GM21825 (cell line): ENCODE data around the gene CLIC1.
A peak's percentile ranks its signal among the peaks of the same experiment; 100 is the strongest.

Experiments
- ATAC-seq: cut with Tn5 transposase; IDR thresholded peaks from one replicate; pipeline ENCODE4 v1.9.1; 2021; ENCODE audit warnings: mild to moderate bottlenecking, moderate library complexity; ENCODE audit not compliant: unreplicated experiment

Gene CLIC1

DNA sequence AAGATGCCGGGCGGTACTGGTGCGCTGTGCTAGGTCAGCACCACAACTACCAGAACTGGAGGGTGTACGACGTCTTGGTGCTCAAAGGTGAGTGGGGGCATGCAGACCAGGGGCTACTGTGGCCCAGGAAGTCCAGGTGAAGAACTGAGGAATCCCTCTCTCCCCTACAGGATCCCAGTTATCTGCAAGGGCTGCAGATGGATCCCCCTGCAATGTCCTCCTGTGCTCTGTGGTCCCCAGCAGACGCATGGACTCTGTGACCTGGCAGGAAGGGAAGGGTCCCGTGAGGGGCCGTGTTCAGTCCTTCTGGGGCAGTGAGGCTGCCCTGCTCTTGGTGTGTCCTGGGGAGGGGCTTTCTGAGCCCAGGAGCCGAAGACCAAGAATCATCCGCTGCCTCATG, 28.6 kb downstream of the CLIC1 start:
- no peak for ATAC-seq

GRCh38 chr6:31706599-31706998, 29.7 kb downstream of the CLIC1 start, which contains the start of gene LY6G6F:
TSS of gene LY6G6F (plus strand) at chr6:31706866. CDS start at chr6:31706907, 41 bp downstream.
- ATAC-seq, result no peak

DNA sequence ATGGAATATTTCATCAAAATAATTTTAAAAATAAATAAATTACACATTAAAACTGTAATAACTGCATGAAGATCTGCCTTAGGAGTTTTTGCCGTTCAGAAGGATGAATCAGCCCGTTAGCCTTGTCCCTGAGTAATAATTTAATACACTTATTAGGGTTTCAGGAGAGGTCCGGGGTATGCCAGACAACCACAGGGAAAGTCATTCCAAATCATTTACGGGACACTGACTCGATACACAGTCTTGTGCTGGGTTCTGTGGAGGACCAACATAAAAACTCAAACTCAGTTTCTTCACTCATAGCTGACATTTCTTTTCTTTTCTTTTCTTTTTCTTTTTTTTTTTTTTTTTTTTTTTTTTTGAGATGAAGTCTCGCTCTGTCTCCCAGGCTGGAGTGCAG, 30.4 kb downstream of the CLIC1 start:
- no peak for ATAC-seq

DNA sequence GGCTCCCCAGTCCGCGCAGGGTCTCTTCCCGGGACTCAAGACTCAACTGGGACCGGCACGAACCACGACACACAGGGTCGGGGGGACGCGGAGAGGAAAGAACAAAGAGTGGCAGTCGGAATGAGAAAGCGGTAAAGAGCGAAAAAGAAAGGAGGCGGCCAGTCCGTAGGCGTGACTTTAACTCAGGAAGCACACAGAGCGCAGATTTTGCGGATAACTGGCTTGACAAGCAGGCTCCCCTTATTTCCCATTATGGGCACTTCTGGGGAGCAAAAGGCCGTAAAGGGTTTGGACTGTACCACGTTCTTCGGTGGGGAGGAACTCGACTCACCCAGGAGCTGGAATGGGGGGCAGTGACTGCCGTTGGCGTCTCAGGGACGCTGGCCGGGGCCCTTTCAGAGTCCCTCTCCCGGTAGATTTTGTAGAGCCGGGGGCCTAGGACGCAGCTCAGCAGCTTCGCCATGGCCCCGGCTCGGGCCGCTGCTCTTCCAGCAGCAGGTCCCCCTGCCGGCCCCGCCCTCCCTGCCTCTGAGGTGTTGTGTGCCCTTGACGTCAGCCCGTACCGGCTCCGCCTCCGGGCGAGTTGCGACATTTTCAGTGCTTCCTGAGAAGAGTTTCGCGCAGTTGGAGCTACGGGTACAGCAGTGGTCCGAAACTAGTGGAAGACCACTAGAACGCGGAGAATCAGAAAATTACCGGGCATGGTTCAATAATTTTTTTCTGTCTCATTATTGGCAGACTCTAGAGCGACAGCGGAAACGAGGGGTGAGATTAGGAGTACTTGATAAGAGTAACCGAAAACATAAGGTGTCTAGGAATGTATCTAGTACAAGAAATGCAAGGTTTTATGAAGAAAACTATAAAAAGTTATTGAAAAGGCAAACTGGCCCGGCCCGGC, 33.3 kb downstream of the CLIC1 start, which contains the start of gene ABHD16A:
Gene ABHD16A, minus strand, starts transcription at position 506 of the 898 bp plus-strand sequence. Its CDS starts 43 bp downstream, at position 463.
- peak; percentile 89 for ATAC-seq

GRCh38 chr6:31702405-31702818, 33.9 kb downstream of the CLIC1 start:
- no peak for ATAC-seq

DNA sequence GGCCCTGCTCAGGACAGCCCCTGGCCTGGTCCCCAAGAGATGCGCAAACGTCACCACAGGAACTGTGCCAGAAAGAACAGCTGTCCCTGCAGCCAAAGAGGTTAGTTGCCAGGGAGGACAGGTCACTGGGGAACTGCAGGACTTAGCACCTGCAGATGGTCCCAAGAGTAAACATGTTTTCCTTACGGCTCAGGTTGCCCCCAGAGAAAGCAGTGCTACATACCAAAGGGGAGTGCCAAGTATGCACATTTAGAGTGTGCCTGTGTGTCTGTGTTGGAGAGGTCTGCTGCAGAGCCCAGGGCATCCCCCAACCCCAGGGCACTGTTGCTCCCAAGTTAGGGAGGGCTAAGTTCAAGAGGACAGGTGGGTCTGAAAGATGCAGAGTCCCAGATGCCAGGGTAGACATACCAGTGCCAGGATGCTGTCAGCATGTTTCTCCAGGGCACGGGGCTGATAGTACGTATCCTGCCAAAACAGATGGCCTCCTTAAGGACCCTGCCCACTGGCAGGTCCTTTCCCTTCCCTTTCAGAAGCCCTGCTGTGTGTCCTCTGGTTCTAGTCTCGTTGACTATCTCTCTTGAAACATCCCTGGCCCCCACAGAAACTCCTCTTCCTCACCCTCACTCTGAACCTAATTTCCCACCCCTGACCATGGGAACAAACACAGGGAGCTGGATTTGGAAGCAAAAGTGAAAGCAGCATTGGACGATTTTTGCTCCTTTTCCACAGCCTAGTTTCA, 34.5 kb downstream of the CLIC1 start:
- no peak for ATAC-seq

GRCh38 chr6:31700740-31701401, 35.5 kb downstream of the CLIC1 start:
- no peak for ATAC-seq

GRCh38 chr6:31697555-31697954, 38.8 kb downstream of the CLIC1 start:
- ATAC-seq, result no peak

DNA sequence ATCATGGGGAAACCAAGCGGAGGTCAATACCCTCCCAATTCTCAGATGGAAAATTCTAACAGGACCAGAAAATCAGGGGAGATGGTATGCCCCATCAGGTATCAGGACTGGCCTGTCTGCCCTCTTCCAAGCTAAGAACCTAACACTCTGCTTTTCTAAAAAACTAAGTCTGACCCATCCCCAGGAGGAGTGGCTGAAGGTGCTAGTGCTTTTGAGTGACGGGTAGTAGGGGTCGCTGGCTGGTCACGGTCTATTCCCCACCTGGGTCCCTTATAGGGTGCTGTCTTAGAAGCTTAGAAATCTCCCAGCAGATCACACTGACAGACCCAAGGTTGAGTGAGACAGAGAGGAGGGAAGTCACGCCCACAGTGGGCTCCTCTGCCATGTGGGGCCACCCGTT, 42.8 kb downstream of the CLIC1 start:
- no peak for ATAC-seq

DNA sequence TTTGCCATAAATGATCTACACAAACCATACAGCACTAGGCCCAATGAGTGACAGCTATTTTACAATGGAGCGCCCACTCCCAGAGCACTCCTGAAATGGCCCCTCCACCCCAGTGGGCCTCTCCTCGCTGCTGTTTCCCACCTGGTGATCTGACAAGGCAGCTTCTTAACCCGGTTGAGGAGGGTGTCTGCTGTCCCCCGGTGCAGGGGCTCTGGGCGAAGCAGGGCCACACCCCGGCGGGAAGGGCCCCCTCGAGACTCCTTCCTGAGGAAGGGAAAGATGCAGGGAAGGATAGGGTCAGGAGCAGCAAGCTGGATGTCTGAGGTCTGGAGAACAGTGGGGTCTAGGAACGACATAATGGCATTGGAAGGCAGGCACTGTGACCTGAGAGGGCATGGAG, 43.4 kb downstream of the CLIC1 start:
- no peak for ATAC-seq

DNA sequence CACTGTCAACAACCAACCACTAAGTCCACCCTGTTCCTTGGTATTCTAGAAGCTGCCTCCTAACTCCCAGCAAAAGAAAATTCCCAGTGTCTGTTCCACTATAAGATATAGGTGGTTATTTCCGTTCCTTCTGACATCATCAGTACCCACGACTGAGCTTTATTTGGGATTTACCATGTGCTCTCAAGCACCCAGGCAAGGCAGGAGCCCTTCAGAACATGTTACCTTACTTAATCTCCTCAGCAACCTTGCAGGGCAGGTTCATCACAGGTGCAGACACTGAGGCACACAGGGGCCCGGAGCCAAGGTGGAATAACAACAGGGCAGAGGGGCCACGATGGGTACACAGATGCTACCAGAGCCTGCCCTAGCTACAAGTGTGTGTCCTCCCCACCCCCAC, 44.0 kb downstream of the CLIC1 start:
- no peak for ATAC-seq

GRCh38 chr6:31691564-31692108, 44.7 kb downstream of the CLIC1 start:
- ATAC-seq, result no peak

DNA sequence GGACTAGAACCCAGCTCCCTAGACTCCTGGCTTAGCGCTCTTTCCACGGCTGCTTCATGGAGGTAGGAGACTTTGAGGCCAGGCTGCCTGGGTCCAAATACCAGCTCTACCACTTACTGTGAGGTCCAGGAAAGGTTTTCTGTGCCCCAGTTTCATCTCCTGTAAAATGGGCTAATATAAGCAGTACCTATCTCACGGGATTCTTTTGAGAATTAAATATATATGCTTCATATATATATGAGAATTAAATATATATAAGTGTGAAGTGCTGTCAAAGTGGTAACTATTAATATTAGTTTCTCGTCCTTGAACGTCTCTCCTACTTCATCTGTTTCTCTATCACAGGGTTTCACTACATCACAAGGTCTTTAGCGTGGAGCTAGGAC, 45.3 kb downstream of the CLIC1 start:
- ATAC-seq, result no peak

GRCh38 chr6:31690231-31691077, 45.9 kb downstream of the CLIC1 start:
- no peak for ATAC-seq

- no peak for ATAC-seq
Observed at GRCh38 chr6:31689249-31690110, 46.9 kb downstream of the CLIC1 start.

DNA sequence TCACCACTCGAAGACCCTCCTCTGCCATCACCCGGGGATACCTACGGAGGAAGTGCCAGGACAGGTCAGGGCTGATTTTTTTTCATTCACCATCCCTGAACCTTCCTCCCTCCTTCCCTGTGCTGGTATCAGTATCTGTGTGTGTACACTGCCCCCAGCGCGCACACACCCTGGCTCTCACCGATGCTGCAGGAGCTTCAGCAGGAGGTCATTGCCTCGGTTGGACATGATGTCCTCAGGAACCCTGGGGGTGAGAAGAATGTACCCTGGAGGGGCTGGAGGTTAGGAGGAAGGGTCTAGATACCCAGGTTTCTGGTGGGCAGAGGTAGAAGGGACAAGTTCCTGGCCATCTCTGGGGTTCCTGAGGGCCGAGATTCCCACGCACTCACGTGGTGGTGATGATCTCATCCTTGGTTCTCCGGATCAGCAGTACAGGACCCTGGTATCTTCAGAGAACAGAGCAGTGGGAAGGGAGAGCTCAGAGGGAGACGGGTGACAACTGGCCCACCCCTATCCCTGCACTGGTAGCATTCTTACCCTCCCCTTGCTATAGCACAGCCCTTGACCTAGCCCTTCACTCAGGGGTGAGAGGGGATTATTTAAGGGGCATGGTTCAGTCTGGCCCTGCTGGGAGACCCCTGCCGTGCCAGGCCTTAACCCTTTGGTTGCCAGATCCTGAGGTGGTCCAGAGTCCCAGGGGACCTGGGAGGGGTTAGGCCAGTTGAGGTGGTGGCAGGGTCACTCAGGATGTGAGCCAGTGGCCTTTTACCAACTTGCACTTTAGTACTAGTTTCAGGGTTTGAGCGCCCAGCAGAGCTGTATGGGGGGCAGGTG, 48.3 kb downstream of the CLIC1 start:
- ATAC-seq, result no peak

DNA sequence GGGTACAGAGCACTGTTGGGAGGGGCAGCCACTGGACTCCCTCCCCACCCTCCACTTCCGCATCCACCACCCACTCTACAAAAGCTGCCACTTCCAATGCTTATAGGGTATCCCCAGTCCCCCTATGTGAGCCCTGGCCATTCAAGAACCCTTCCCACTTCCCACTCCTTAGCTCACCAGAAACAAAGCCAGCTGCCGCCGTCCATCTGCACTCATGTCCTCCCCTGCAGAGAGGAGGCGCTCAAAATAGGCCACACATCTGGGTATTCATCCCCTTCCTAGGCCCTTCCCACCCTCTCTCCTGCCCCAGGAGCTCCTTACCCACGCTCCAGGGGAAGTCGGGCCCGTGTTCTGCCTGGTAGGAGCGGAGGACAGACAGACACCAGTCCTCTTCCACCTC, 49.0 kb downstream of the CLIC1 start:
- ATAC-seq, result no peak

DNA sequence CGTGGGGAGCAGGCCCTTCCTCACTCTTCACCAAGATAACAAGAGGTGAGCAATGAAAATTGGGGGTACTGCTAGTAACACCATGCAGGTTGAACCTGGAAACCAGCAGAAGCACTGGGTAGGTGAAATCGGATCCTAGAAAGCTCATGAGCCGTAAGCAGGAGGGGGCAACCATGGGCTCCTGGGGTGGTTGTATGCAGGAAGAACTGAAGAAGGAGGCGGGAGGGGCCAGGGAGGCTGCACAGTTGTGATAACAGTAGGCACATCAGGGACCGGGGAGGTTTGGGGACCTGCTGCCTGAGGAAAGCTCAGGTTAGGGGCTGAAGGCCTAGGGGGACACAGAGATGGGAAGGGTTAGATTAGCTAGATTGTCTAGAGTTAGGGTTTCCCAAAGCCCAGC, 49.8 kb downstream of the CLIC1 start:
- ATAC-seq, result no peak
